Islet of Langerhans (tissue), 1 donor: ENCODE results near the gene PTPN1.
"Not testable (repeated sequence)": the region's sequence is repeated elsewhere in the genome, so short reads cannot be mapped to it uniquely, and the experiment has no call there.

Source experiments
- FAIRE-seq: peaks from one replicate; lab custom pipeline; 2011; peaks lifted over from hg19 to GRCh38; lab: Jason Lieb, UNC

PTPN1 gene

DNA sequence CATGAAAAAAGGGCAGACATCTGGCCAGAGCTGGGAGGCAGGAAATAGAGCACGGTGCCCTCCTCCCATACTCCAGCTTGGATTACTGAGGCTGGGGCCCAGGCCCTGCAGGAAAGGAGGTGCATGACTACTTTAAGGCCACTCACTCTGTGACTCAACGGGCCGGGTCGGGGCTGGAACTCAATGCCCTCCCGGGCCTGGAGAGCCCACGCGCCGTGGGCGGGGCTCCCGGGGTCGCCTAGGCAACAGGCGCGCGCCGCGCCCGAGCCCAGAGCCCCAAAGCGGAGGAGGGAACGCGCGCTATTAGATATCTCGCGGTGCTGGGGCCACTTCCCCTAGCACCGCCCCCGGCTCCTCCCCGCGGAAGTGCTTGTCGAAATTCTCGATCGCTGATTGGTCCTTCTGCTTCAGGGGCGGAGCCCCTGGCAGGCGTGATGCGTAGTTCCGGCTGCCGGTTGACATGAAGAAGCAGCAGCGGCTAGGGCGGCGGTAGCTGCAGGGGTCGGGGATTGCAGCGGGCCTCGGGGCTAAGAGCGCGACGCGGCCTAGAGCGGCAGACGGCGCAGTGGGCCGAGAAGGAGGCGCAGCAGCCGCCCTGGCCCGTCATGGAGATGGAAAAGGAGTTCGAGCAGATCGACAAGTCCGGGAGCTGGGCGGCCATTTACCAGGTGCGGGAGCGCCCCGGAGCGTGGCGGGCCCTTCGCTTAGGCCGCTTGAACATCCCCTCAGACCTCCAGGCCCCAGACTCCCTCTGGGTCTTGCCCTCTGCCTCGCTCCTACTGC is at the start of gene PTPN1:
Gene PTPN1 (plus strand): TSS at position 461 of the 783 bp plus-strand sequence. CDS start 145 bp downstream, at position 606.
- FAIRE-seq, result no peak

DNA sequence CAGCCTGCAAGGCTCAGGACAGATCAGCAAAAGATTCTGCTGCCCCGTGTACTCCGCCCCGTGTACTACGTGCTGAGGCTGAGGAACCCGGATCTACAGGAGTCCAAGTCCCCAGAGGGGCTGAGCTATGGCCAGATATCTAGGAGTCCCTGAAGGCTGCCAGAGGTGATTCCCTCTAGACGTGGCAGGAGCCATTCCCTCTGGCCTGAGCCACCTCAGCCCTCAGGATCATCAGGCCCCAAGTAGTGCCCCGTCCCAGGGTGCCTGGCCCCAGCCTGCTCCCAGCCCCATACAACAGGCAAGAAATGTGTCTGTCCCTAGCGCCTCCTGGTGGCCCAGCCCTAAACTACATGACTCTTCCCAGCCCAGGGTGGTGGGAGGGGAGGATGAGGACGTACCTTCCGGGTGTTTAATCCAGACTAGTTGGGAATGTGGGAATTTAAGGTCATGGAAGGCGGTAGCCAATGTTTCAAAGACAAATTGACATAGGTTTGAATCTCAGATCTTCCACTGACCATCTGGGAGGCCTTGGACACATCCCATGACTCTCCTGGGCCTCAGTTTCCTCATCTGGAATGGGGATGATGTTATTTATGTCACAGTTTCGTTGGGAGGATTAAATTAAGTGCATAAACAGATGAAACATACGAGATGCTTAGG is 49.4 kb upstream of the PTPN1 start:
- FAIRE-seq, result no peak

DNA sequence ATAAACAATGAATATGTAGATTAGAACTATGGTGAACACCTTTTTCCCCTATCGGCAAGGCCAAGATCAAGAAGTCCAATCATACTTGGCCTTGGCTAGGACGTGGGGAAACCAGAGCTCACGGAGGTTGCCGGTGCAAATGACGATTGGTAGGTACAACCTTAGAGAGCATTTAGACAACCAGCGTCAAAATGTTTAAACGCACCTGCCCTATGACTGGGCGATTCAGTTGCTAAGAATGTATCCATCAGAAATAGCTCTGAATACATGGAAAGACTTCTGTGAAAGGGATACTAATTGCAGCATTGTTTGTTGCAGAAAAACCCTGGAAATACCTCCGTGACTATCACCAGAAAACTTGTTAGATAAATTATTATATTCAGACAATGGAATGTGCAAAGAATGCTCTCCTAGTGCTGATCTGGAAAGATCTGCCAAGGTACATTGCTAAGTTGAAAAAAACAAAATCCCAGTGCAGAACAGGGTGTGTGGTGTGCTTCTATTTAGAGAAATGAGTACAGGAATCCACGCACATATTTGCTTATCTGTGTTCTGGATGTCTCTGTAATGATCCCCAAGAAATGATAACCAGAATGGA is 48.0 kb upstream of the PTPN1 start:
- no peak for FAIRE-seq

DNA sequence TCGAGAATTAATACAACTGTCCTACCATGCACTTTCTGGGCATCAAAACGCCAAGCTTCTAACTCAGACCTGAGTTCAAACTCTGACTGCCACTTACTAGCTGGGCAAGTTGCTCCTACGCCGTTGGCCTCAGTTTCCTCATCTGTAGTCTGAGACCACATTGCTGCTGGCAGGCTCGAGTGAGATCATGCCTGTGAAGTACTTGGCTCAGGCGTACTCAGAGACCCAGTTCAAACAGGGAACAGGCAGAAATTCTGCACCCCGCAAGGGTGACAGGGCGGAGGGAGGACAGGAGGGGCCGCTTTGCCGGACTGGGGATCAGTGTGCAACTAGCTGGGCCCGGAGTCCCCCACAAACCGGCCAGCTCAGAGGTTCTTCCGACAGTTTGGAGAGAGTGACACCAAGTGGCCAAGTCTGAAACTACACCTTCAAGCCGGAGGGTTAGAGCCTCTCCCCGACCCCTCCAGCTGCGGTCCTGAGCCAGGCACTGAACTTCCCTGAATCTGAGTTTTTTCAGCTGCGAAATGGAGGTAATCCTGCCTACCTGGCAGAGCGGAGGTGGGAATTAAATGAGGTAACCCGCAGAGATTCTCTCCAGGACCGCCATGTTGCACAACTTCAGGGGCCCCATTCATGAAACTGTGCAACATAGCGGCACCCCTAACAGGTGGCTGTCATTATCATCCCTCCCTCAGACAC is 46.0 kb upstream of the PTPN1 start:
- FAIRE-seq, result no peak

DNA sequence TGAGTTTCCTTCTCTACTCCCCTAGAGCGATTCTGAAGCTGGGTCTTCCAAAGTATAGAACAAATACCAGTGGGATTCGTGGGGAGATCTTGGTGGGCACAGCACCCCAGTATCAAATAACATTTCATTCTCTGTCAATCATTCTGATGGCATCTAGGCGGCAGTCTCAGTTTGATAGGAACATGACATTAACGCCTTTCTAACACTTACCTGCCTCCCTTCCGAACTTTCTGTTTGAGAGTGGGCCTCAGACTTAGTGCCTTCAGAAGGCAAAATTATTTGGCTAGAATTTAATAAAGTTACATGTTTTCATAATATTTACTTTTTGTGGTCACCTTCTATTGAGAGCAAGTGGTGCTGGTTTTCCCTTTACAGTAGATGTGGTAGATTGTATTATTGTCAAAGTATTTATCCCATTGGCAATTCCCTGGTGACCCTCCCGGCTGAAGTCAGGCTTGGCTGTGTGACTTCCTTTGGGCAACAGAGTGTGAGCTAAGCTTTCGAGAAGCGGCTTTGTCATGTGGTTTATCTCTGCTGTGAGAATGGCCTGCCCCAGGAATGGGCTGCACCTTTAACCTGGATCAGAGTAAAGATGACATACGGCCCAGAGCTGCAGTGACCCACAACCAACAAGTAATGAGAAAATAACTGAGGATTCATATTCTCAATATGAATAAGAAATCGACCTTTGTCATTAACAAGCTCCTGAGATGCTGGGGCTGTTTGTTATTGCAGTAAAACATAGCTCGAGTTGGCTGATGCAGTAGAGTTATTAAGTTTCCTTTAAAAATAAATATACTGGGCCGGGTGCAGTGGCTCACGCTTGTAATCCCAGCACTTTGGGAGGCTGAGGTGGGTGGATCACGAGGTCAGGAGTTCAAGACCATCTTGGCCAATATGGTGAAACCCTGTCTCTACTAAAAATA is 45.2 kb upstream of the PTPN1 start:
- no peak for FAIRE-seq

DNA sequence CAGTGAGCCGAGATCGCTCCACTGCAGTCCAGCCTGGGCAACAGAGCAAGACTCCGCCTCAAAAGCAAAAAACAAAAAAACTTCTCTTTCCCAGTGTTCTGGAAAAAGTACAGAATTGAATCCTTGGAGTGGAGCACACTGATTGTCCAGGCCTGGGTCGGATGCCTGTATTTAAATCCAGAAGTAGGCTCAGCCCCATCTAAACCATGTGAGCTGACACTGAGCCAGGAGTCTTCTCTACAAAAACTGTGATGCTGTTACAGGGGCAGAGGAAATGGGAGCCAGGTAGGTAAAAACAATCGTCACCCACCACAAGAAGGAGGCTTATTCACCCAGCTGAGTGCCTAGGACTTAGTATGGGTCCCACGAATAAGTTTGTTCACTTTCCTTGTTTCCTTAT is 43.0 kb upstream of the PTPN1 start:
- no peak for FAIRE-seq

DNA sequence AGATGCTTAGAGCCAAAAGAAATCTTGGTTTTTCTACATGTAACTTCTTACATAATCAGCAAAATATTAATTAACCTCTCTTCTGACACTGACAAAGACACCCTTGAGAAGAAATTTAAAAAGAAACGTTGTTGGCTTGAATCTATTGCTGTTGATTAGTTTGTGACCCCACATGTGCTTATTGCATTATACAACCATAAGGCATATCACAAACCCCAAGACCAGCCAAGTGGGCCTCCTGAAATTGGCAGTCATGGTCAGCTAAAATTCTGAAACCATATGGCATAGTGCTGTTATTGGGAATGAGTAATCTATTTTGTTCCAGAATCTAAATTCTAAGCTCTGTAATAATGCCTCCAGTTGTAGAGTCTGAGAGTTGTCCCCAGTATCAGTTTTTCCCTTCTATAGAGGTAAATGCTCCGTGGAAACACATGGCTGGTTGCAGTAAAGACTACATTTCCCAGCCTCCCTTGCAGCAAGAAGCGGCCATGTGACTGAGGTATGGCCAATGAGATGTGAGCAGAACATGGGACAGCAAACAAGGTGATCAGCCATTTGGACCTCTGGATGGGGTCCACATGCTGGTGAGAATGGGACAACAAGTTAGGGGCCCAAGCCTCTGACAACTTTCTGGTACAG is 42.3 kb upstream of the PTPN1 start:
- FAIRE-seq, result no peak

DNA sequence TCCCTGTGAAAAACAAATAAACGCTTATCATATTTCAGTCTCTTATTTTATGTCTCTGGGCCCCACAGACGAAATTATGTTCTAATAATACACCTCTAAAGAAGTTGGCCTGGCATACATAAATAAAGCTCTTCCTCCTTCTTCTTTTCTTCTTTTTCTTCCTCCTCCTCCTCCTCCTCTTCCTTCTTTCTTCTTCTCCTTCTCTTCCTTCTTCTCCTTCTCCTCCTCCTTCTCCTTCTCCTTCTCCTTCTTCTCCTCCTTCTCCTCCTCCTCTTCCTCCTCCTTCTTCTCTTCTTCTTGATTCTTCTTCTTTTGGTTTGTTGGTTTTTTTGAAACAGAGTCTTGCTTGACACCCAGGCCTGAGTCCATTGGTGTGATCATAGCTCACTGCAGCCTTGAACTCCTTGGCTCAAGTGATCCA is 41.8 kb upstream of the PTPN1 start:
- FAIRE-seq, result no peak

DNA sequence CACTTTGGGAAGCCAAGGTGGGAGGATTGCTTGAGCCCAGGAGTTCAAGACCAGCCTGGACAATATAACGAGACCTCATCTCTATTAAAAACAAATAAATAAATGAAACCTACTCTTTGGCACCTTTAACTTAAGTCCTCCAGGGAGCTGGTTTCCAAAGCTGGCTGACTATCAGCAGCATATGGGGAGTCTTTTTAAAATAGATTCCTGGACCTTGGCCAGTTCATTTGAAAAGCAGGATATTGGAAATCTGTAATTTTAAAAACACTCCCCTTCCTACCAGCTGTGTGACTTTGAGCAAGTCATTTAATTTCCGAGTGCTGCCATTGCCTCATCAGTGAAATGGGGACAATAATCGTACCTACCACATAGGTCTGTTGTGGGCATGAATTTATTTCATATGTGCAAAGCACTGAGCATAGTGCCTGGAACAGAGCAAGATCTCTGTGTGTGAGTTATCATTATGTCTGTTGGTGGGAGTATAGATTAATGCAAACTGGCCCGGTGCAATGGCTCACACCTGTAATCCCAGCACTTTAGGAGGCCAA is 40.9 kb upstream of the PTPN1 start:
- no peak for FAIRE-seq

DNA sequence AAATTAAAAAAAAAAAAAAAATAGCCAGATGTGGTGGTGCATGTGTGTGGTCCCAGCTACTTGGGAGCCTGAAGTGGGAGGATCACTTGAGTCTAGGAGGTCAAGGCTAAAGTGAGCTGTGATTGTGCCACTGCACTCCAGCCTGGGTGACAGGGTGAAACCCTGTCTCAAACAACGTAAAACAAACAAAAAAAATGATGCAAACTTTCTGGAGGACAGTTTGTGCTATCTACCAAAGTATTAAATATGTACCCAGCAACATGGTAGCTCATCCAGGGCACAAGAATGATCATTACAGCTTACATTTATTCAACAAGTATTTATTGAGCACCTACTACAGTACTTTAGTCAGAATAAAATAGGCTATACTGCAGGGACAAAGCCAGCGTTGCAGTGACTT is 40.4 kb upstream of the PTPN1 start:
- no peak for FAIRE-seq

DNA sequence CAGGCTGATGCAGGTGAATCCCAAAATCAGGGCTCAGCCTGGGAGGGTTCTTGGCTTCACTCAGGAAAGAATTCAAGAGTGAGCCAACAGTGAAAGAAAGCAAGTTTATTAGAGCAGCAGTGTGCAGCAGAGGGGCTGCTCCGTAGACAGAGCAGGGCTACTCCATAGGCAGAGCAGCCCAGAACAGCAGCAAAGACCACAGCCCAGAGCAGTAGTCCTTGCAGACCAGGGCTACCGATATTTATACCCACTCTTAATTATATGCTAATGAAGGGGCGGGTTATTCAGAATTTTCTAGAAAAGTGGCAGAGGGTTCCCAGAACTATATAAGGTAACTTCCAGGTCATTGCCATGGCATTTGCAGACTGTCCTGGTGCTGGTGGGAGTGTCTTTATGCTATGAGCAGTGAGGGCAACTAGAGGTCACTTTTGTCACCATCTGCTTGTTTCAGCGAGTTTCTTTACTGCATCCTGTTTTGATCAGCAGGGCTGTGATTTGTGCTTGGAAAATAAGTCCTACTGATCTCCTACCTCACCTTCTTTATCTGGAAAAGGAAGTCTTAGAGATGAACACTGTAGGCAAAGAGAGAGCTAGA is 39.8 kb upstream of the PTPN1 start:
- no peak for FAIRE-seq

DNA sequence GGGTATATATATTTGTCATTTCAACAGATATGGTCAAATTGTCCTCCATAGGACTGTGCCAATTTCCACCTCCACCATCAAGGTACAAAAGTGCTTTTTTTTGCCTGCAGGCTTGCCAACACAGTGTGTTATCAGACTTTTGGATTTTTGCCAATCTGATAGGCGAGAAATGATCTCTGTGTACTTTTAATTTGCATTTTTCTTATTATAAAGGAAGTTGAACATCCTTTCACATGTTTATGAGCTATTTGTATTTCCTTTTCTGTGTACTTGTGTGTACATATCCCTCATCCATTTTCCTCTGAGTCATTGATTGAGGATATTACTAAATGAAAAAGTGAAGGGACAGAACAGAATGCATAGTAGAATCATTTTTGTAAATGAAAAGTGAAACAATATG is 39.0 kb upstream of the PTPN1 start:
- no peak for FAIRE-seq

DNA sequence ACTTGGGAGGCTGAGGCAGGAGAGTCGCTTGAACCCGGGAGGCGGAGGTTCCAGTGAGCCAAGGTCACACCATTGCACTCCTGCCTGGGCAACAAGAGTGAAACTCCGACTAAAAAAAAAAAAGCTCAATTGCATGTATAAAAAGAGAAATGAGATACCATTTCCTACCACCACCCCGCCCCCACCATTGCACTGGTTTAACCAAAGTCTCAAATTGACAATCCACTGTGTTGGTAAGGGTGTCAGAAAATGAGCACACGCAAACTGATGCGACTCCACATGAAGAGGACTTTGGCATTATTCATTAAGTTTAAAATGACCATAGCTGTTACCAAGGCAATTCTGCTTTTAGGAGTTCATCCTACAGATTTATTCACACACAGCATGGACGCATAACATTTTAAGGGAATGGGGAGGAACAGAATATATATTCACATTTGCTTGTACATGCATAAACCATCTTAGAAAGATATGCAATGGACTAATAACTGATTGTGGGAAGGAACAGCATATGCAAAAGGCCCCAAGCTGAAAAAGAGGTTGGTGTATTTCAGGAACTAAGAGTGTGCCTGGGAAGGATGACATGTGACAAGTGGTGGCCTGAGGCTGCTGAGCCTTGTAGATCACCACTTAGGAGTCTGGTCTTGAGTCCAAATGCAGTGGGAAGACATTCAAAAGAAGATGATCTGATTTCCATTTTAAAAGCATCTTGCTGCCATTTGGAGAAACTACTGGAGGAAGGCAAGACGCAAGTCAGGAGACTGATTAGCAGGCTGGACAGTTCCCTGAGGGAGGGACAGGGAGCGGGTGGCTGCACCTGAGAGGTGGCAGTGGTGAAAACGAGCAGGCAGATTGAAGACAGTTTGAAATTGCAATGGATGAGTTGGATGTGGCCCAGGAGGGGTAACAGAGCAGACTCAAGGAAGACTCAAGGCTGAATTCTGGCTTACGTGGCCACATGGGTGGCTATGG is 37.2 kb upstream of the PTPN1 start:
- no peak for FAIRE-seq

DNA sequence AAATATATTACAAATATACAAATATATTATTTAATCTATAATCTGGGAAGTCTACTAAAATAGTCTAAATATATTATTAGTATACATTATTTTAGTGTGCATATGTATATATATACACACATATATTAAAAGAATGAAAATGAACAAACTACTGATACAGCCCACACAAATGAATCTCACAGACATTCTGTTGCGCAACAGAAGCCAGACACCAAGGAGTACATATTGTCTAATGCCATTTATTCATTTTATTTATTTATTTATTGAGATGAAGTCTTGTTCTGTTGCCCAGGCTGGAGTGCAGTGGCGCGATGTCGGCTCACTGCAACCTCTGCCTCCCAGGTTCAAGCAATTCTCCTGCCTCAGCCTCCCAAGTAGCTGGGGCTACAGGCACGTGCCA is 35.8 kb upstream of the PTPN1 start:
- FAIRE-seq, result not testable (repeated sequence)

DNA sequence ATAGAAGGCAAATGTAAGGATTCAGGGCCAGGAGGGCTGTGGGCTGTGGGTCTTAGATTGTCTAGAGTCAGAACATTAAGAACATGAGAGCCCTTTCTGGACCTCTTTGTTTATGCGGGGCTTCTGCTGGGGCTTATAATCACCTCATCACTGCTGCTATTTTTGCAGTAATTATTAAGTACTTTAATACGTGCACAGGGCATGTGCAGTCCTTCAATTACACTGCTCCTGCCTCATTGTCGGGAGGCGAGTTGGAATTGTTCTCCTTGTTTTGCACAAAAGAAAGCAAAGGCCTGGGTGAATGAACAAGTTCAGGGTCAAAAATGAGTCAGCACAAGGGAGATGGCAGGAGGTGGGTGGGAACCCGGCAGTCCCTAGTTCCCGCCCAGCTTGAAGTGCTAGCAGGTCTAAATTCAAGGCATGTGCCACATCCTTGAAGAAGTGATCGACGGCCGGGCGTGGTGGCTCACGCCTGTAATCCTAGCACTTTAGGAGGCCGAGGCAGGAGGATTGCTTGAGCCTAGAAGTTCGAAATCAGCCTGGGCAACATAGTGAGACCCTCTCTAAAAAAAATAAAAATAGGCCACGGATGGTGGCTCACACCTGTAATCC is 34.4 kb upstream of the PTPN1 start:
- FAIRE-seq, result no peak

DNA sequence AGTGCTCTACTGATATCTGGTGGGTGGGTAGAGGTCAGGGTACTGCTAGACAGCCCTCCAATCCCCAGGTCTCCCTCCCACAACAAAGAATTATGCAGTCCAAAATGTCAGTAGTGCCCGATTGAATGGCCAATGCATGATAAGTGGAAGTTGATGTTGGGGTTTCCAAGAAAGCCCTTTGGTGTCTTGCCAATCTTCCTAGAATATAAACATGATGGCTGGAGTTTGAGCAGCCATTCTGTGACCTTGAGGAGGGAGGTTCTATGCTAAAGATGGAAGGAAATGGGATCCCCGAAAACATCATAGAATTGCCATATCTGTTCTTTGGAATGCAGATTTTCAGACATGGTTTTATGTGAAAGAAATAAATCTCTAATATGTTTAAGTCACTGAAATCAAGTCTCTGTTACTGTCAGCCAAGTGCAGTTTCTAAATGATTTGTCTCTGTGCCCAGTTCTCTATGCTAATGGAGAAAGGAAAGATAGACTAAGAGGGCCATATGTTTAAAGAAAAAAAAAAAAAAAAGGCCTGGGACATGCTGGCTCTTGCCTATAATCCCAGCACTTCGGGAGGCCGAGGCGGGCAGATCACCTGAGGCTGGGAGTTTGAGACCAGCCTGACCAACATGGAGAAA is 32.8 kb upstream of the PTPN1 start:
- no peak for FAIRE-seq

DNA sequence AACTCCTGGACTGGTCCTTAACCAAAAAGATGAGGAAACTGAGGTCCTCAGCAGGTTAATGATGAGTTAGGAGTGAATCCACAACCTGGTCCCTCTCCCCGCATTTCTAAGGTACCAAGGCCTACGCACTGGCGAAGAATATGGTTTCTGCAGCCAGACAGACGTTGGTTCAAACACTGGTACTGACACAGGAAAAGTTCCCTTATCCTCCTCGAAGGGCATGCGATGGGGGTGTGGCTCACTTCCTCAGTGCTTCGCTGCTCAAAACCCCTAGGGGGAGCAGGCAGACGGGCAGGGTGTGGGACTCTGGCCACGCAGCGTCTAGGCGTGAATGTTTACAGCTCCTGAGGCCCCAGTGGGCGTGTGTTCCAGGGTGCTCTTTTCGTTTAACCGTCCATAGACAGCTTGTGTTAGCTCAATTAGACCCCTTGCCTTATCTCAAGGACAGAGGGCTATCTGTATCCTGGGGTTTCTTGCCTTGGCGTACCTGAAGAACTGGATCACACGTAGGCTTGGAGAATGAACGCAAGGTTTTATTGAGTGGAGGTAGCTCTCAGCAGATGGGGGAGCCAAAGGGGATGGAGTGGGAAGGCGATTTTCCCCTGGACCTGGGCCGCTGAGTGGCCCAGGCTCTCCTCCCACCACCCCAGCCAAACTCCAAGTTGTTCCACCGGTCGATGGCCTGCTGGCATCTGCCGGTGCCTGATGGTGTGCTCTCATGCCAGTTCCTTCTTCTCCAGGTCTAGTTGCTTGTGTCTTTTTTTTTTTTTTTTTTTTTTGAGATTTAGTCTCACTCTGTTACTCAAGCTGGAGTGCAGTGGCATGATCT is 31.8 kb upstream of the PTPN1 start:
- no peak for FAIRE-seq

DNA sequence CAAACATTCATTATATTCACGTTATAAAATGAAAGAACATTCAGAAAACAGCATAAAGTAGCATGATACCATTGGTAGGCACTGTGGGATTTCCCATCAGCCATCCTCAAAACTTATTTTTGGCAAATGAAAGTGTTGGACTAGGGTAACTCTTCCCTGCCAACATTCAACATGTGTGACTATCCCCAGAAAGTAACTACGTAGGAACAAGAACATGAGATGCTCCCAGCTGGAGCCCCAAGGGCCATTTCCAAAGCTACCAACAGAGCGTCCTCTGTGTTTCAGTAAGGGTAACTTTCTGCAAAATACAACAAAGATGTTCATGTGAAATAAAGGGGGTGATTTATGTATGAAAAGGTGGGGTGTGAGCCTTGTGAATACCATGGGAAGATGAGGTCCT is 28.4 kb upstream of the PTPN1 start:
- no peak for FAIRE-seq
